NCI-H526 treated with DMSO at 0.1 percent for 48 hours (cell line): Measurements from ENCODE around the gene KIF16B.
"Not testable (repeated sequence)": the region's sequence is repeated elsewhere in the genome, so short reads cannot be mapped to it uniquely, and the experiment has no call there.

Experiments used
- DNase-seq: peaks from one replicate; lab custom pipeline; 2025; lab: John Stamatoyannopoulos, UW

The KIF16B gene, protein sequence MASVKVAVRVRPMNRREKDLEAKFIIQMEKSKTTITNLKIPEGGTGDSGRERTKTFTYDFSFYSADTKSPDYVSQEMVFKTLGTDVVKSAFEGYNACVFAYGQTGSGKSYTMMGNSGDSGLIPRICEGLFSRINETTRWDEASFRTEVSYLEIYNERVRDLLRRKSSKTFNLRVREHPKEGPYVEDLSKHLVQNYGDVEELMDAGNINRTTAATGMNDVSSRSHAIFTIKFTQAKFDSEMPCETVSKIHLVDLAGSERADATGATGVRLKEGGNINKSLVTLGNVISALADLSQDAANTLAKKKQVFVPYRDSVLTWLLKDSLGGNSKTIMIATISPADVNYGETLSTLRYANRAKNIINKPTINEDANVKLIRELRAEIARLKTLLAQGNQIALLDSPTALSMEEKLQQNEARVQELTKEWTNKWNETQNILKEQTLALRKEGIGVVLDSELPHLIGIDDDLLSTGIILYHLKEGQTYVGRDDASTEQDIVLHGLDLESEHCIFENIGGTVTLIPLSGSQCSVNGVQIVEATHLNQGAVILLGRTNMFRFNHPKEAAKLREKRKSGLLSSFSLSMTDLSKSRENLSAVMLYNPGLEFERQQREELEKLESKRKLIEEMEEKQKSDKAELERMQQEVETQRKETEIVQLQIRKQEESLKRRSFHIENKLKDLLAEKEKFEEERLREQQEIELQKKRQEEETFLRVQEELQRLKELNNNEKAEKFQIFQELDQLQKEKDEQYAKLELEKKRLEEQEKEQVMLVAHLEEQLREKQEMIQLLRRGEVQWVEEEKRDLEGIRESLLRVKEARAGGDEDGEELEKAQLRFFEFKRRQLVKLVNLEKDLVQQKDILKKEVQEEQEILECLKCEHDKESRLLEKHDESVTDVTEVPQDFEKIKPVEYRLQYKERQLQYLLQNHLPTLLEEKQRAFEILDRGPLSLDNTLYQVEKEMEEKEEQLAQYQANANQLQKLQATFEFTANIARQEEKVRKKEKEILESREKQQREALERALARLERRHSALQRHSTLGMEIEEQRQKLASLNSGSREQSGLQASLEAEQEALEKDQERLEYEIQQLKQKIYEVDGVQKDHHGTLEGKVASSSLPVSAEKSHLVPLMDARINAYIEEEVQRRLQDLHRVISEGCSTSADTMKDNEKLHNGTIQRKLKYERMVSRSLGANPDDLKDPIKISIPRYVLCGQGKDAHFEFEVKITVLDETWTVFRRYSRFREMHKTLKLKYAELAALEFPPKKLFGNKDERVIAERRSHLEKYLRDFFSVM (N-terminal part only)

GRCh38 chr20:16573001-16573965 lies at the start of gene KIF16B:
Gene KIF16B (minus strand): TSS chr20:16573448. CDS start chr20:16573275, 173 bp downstream.
- peak; percentile 91 for DNase-seq

DNA sequence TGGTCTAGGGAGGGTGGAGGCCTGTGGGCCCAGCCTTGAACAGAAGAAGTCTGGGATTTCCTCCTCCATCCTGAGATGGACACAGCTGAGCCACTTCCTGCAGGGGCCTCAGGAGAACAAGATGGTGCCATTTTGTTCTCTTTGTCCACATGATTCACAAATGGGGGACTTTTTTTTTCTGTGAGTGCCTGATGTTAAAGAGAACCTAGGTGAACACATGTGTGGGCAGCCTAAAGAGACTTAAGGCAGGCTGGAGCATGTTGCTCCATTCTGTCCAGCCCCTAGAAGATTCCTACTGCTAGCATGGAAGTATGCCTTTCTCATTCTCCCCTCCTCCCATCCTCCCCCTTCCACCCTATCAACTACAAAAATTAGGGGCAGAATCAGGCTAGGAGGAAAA lies 49.3 kb upstream of the KIF16B start:
- no peak for DNase-seq

GRCh38 chr20:16621435-16622141 lies 48.3 kb upstream of the KIF16B start:
- DNase-seq, result no peak

DNA sequence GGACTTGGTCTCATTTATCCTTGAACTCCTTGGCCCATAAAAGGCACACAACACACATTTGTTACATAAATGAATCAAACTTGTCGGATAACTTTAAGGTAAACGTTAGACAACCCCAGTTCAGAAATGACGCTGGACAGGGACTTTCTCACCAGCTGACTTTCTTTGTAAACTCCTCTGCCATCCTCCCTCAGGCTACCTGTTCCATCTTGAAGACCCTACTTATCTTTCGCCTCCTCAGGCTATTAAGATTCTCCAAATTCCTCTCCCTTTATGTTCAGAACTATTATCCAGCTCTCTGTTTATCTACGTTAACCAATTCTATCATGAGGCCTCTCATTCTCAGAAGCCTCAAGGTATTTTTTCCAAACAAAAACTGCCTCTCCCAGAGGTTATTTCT lies 47.7 kb upstream of the KIF16B start:
- DNase-seq, result no peak

- no peak for DNase-seq
Observed at GRCh38 chr20:16619953-16620352, 46.7 kb upstream of the KIF16B start.

GRCh38 chr20:16617056-16617455 lies 43.8 kb upstream of the KIF16B start:
- DNase-seq, result no peak

- DNase-seq, result no peak
Observed at GRCh38 chr20:16616317-16616716, 43.1 kb upstream of the KIF16B start.

DNA sequence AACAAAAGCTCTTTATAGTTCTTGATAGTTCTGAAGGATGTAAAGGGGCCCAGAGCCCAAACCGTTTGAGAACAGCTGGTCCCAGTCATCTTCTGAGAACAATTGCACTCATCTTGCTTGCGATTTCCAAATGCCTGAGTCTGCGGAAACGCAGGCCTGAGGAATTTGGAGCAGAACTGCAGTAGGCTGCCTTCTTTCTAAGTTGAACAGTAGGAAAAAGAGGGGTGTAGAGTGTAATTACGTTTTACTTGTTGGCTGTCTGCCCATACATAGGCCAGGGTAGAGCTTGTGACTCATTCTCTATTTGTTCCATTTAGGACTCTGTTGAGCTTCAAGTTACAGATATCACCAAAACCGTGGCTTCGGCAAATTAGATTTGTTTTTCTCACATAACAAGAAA lies 42.0 kb upstream of the KIF16B start:
- no peak for DNase-seq

GRCh38 chr20:16613954-16614353 lies 40.7 kb upstream of the KIF16B start:
- no peak for DNase-seq

DNA sequence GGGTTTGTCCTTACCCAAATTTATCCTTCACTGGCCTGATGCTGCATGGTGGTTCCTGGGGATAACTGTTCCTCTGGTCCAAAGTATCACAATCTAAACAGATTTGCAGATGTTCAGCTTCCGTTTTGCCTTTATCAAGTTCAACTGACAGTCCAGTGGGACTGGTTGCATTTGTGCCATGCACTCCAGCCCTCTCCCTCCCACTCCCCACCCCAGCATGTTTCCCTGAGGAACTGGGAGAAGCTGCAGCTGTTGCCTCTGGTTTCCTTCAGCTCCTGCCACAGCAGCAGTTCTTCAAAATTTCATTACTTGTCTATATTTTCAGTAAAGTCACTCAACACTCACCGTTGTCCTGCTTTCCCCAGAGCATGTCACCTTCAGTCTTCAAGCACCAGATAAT lies 39.5 kb upstream of the KIF16B start:
- no peak for DNase-seq

- DNase-seq, result no peak
Observed at GRCh38 chr20:16611817-16612216, 38.6 kb upstream of the KIF16B start.

- DNase-seq, result no peak
Observed at GRCh38 chr20:16609066-16609465, 35.8 kb upstream of the KIF16B start.

DNA sequence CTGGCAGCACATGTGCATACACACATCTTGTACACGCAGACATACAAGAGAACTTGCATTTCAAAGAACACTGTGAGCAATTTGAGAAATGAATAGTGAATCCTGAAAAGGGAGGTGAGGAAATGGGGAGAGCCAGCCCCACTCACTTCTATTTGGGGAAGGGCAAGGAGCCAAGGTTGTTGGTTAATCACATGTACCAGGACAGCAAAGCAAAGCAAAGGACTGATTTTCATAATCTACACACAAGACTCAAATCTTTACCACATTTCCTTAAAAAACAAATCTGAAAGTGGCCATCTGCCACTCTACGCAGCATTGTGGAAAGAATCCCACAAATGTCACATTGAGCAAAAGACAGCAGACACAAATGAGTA lies 35.0 kb upstream of the KIF16B start:
- no peak for DNase-seq

DNA sequence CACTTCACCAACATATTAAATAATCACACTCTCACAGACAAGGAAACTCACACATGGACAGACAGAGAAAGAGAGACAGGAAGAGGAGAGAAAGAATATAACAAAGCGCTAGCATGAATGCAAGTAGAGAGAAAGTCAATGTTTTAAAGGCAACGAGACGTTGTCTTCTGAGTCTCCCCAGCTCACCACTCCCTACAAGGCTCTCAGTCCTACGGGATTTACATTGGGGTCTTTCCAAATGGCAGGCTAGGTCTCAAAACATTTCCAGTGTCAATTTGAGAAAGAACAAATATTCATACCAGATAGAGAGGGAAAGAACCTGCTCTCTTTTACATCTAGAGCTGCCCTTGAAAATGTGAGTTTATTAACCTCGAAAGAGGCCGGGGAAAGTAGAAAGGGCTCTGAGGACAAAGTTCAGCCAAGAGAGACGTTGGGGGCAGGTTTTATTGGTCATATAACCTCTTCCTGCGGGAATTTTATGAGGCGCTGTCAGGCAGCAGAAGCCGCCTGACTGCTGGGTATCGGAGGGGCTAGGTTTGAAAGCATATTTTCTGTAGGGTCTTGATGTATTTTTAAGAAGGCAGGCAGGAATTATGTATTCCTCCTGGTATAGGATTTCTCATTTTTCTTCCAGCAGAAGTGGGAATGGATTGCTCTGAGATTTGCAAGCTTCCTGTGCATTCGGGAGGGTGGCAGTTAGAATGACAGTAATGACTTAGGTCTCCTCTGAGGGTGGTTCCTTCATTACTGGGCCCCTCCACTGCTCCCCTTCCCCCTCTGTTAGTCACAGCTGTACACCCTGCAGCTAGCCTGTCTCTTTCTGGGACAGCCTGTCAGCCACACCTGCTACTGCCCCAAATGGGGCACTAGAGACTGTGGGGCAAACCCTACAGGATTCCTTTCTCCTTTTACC lies 34.4 kb upstream of the KIF16B start:
- peak; percentile 51 for DNase-seq

DNA sequence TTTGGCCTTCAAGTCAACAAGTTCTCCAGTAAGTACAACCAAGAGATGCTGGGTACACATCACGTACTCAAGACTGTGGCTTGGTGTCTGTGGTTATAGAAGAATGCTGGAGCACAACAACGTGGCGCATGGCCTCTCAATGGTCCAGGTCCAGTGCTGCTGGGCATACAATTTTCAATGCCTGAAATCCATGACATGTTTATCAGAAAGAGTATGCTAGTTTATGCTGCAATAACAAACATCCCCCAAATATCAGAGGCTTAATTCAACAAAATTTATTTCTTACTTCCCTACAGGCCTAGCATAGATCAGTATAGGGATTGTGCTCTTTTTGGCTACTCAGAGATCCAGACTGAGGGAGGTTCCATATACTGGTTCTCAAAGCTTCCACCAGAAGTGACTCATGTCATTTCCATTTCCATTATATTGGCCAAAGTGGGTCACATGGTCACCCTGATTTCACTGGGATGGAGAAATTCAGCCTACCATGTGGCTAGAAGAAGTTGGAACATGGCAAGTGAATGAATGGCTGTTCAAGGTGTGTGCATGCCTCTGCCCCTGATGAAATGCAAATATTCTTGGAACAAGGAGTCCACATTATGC lies 33.3 kb upstream of the KIF16B start:
- DNase-seq, result no peak

DNA sequence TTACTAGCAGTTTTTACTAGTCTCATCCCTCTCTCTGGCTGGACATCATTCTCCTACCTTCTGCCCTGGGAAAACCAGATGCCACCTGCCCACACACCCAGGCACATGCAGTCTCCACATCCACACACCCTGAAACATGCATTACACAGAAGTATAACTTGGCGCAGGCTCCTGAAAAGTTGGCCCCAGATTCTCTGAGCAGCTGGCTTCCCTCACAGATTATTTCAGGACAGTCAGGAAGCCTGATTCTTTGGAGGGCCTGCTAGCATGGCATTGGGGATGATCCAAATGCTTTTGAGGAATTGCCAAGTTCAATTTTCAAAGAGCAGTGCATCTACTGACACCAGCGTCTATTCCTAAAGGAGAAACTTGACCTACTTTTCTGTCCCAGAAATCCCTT lies 27.8 kb upstream of the KIF16B start:
- DNase-seq, result no peak

- no peak for DNase-seq
Observed at GRCh38 chr20:16599257-16599656, 26.0 kb upstream of the KIF16B start.

DNA sequence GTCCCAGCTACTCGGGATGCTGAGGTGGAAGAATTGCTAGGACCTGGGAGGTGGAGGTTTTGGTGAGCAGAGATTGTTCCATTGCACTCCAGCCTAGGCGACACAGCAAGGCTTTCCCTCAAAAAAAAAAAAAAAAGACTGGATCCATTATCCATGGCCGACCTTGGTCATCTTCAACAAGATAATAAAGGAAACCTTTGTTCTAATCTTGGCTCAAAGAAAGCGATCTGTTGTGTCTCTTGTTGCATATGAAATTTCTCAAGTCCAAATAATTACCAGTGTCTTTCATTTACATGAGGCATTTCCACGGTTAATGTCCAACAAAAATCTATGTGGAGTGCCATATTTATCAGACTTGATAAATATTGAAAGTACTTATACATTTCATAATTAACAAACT lies 23.7 kb upstream of the KIF16B start:
- DNase-seq, result no peak

DNA sequence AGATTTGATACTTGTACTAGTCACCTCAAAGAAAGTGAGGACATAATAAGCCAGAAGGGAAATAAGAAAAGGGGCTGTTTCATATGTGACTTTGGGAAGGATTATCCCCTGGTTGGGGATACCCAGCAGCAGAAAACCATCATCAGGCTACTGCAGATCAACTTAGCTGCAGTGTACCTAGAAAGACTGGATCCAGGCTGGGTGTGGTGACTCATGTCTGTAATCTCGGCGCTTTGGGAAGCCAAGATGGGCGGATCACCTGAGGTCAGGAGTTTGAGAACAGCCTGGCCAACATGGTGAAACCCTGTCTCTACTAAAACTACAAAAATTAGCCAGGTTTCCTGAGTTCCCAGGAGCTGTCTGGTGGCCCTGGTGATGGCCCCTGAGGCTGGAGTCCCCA lies 23.2 kb upstream of the KIF16B start:
- DNase-seq, result not testable (repeated sequence)
